HG03558 (cell line): ENCODE data around the gene CAPN2.
"Not testable (repeated sequence)": the region's sequence is repeated elsewhere in the genome, so short reads cannot be mapped to it uniquely, and the experiment has no call there.

ENCODE experiments used
- ATAC-seq: cut with Tn5 transposase; IDR thresholded peaks from one replicate; pipeline ENCODE4 v1.9.1; 2021; ENCODE audit warnings: moderate number of reproducible peaks; ENCODE audit not compliant: unreplicated experiment; ENCODE audit errors: extremely low read depth

The CAPN2 gene

DNA sequence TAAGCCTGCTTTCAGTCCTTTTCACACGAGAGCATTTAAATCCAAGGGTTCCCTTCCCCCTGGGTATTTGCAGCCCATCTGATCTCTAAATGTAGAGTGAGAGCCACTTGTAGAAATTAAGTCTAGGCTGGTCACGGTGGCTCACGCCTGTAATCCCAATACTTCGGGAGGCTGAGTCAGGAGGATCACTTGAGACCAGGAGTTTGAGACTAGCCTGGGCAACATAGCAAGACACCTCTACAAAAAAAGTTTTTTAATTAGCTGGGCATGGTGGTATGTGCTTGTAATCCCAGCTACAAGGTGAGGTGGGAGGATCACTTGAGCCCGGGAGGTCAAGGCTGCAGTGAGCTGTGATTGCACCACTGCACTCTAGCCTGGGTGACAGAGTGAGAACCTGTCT is 24.3 kb downstream of the CAPN2 start:
- ATAC-seq: not testable (repeated sequence)

DNA sequence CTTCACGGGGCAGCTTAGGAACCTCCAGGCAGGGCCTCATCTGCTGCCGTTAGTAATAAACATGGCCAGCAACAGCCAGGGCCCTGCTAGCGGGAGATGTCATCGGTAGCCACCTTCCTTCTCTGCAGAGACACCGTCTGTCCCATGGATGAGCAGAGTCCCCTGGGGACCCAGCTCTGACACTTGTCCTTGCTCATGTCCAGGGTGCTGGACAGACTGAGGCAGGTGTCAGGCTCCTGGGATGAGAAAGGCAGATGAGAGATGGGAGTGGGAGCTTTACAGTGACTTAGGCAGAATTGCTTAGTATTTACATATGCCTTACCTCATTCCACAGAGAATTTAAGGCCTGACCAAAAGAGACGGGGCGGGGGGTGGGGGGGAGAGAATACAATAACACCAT is 25.0 kb downstream of the CAPN2 start:
- no peak for ATAC-seq

DNA sequence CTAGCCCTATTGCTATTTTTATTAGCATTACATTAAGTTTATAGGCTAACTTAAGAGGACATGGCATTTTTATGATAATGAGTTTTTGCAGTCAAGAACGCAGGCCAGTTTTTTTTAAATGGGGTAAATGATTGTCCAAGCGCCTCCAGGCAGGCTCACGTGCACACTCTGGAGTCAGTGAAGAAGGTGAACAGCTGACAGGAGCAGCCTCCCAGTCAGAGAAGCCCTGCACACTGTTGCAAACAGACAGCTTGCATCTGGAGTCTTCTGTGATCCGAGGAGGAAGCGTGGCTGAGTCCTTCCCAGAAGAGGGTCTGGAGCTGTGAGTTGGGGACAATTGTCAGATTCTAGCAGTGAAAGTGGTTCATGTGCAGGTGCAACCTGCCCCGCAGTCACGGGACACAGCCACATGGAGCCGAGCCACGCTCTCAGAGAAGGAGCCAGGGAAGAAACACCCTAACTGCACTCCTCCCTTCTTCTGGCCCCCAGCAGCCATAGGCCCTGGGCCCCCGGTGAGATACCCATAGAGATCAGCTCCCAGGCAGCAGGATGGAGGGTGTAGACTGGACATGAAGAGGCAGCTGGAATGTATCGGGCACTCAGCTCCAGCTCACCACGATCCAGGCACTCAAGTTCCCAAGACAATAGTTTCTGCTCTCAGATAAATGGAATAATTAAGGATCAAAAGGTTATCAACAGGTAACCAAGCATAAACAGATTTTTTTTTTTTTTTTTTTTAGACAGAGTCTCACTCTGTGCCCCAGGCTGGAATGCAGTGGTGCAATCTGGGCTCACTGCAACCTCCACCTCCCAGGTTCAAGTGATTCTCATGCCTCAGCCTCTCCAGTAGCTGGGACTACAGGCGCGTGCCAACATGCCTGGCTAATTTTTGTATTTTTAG is 26.4 kb downstream of the CAPN2 start:
- ATAC-seq: no peak

DNA sequence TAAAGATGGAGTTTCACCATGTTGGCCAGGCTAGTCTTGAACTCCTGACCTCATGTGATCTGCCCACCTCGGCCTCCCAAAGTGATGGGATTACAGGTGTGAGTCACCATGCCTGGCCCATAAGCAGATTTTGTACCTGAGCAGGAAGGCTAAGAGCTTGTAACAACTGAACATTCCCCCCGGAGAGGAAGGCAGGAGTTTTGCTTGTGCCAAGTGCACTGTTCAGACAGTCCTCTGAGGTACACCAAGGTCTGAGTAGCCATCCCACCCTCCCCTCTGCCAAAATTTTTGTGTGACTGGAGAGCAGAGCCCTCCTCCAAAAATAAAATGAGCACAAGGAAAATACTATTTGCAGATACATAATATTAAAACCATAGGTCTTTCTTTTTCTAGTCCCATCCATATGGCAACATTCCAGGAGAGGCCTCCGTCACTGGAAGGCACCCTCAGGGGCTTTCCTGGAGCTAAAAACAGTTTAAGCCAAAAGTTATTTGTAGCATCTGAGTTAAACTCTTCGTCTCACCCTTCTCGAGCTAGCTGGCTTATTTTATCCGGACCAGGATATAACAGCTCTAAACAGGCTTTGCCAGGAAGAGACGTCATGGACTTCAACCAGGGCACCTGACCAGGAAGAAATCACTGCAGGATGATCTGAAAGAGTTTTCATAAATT is 27.2 kb downstream of the CAPN2 start:
- no peak for ATAC-seq

DNA sequence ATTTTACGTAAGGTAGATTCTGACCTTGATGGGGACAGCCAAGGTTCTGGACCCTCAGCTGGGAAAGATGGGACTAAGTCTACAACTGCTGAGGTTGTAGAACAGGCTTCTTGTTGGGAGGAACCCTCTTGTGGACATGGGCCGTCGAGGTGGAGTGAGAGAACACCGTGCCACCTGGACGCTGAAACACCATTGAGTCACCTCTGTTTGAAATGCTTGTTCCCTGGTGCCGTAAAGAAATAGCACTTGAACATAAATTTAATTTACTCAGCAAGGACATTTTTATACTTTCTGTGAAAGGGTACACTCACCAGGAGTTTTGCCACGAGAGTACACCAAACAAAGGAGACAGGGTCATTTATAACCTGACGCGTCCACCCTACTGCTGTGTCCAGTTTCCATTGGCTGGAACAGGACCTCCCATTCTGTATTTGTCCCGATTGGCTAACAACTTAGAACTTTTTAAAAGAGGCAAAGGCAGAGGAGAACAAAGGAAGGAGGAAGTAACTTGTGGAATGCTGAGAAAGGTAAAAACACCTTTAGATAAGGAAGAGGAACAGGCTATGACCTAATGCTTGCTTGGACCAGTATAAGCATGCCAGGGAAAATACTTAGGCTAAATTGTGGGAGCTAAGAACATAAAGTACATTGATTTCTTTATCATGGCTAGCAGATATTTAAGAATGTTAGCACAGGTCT is 27.8 kb downstream of the CAPN2 start:
- ATAC-seq: not testable (repeated sequence)

DNA sequence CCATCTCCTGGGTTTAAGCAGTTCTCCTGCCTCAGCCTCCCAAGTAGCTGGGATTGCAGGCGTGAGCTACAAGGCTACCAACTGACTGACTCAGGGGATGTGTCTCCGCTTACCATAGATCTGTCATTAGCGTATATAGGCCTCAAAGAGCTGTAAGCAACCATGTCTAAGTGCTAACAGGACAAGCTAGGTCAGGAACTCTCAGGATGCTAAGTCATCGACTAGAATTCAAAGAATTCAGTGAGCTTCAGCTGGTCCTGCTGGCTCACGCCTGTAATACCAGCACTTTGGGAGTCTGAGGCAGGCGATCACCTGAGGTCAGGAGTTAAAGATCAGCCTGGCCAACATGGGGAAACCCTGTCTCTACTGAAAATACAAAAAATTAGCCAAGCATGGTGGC is 29.5 kb downstream of the CAPN2 start:
- ATAC-seq: no peak

DNA sequence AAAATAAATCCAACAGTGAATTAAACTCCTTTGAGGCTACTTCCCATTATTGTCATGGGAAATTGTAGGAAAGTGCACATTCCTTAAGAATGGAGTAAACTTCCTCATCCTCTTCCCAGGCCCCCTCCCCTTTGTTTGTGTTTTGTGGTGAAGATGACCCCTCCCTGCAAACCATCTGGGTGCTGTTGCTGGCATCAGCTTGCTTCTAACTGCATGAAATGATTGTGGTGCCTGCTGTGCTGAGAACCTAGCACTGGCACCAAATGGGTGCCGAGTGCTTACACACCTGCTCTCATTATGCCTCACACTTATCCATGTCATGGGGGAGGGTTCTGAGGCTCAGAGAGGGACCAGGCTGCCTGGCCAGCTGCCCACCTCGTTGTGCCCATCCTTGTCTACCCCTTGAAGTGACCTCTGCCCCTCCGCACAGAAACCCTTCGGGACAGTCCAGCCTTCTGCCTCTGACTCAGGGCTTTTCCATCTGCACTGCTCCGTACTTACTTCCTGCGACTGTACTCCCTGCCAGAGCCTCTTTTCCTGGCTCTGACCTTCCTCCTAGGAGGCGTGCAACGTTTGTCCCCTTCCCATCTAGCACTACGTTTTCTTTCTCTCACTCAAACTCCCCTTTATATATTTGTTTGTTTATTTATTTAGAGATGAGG is 30.6 kb downstream of the CAPN2 start:
- ATAC-seq: no peak

DNA sequence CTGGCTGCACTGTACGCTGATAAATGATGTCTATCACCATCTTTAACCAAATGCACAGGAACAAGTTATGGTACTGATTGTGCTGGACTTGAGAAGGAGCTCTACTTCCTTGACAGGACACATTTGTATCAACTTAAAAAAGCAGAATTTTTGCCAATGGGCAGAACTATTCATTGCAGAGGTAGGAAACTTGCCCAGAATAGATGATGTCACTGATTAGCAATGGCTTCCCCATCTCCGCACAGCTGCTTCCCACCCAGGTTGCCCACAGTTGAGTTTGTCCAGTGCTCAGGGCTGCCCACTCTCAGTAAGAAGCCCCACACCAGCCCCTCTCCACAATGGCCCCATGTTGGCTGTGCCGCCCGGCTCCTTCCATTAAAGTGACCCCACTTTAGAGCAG is 33.4 kb downstream of the CAPN2 start:
- ATAC-seq: no peak

DNA sequence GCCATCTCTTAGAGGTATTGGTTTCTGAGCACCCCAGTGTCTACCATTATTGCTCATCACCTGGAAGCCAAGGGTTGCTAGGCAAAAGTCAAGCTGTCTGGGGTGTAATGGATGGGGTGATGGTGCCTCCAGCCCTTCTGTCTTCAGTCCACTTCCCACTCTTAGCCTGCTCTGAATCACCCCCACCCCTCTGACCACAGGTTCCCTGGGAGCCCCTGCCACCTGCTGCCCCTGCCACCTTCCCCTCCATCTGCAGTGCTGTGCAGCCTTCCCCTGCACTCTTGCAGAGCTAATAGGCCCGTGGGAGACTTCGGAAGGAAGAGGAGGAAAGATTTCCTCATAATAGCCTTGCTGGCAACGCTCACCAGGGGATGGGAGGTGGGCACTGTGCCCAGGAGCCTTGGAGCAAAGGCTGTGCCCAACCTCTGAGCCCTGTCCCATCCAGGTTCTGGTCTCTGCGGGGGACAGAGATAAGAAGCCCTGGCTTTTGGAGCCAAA is 35.5 kb downstream of the CAPN2 start:
- no peak for ATAC-seq

DNA sequence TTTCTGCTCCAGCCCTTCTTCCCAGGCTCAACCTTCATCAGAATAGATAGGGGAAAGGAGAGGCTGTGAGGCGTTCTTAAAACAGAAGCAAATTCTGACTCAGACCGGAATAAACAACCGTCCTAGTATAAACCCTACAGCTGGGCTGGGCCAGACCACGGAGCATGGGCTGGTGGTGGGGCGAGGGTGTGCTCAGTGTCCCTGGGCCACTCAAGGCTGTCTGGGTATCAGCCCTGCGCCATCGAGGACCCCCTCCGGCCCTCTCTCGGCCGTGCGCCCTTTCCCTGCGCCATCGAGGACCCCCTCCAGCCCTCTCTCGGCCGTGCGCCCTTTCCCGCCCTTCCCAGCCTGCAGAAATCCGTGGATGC is 36.0 kb downstream of the CAPN2 start:
- no peak for ATAC-seq

DNA sequence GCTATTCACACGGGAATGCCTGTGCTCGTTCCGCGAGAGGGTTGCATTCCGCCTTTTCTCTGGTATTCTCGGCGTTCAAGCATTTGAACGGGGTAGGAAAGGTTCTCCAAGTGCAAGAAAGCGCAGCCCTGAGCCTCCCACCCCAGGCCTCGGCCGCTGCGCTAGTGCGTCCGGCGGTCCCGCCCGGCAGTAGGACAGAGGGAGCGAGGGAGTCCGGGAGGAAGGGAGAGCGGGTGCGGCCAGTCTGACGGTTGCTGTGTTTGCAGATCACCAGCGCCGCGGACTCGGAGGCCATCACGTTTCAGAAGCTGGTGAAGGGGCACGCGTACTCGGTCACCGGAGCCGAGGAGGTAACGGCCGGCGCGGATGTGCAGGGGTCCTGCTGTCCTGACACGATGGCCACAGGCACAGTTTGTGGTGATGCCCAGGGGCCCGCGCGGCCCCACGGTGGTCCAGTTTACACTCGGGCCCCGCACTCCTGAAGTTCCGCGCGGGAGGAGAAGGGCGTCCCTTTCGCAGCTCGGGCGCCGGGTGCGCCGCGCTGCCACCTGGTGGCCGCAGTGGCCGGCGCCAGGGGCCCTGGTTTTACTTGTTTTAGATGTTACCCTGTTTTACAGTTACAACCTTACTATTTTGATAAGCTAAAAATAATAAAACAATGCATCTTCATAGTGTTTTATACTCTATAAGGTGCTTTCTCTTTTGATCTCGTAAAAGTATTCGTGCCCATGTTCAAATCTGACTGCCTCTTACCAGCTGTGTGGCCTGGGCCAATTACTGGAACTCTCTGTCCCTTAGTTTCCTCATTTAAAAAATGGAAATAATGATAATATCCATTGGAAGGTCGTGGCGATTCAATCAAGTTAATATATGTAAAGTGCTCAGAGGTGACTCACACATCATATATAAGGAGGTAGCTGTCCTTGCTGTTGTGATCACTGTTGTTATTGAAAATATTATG is 36.7 kb downstream of the CAPN2 start:
- ATAC-seq: no peak

DNA sequence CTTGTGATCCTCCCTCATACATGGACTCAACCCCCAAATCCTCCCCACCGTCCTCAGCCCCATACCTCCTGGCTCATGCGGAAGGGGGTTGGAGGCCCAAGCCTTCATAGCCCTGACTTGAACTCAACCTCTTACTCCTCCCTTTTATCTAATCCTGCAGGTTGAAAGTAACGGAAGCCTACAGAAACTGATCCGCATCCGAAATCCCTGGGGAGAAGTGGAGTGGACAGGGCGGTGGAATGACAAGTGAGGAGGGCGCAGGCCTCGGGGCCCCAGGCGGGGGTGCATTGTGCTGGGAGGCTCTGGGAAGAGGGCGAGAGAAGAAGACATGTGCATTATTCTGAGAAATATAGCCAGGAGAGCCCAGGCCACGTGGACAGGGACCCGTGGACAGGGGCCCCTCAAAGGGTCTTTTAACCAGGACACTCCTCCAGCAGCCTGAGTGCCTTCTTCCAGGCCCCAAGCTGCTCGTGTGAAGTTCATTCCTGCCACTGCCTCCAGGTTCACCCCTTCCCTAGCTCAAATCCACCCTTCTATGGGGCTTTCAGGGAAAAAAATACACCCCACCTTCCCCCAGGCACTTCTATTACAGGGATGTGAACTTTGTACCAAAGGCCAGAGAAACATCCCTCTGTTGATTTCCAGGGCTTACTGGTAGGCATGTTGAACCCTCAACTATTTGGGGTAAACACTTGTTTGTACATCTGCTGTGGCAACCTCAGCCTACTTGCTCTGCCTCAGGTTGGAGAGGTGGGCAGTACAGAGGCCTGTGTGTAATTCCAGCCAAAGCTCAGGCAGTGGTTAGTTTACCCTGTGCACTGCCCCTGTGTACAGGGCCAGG is 38.6 kb downstream of the CAPN2 start:
- ATAC-seq: no peak

DNA sequence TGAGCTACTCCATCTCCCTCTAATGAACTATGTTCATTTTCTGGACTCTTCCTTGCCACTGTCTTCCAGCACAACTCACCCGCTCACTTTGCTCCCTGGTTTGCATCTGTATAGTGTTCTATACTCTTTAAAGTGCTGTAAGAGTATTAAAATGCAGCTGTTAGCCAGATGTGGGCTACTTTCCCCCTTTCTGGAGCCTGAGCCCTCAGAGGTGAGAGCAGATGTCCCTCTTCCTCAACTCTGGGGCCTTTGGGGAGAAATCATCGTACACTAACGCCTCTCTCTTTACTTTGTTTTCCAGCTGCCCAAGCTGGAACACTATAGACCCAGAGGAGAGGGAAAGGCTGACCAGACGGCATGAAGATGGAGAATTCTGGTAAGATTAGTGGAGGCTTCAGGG is 39.4 kb downstream of the CAPN2 start:
- ATAC-seq: no peak

DNA sequence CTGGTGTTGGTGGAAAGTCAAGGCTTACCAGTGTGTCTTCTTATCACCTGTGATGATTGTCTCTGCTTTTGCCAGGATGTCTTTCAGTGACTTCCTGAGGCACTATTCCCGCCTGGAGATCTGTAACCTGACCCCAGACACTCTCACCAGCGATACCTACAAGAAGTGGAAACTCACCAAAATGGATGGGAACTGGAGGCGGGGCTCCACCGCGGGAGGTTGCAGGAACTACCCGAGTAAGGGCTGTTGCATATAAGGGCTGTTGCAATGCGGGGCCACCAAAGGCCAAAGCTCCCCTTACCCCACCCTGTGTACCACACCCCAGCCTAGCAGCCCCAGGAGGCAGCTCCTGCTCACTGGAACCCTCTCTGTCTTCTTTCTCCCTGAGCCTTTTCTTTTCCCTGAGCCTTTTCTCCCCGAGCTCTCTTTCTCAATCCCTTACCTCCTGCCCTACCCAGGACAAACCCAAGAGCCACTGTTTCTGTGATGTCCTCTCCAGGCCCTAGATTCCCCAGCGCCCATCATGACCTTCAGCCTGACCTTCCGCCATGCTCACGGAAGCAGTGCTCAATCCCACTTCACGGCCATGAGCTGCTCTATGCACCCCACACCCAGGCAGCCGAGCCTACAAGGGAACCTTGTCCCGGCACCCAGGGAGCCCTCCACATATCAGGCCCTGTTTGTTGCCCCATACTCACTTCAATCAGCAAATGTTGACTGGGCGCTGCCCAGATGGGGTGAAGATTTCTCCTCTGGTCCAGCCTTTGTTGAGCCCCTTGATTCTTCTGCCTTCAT is 40.6 kb downstream of the CAPN2 start:
- no peak for ATAC-seq

DNA sequence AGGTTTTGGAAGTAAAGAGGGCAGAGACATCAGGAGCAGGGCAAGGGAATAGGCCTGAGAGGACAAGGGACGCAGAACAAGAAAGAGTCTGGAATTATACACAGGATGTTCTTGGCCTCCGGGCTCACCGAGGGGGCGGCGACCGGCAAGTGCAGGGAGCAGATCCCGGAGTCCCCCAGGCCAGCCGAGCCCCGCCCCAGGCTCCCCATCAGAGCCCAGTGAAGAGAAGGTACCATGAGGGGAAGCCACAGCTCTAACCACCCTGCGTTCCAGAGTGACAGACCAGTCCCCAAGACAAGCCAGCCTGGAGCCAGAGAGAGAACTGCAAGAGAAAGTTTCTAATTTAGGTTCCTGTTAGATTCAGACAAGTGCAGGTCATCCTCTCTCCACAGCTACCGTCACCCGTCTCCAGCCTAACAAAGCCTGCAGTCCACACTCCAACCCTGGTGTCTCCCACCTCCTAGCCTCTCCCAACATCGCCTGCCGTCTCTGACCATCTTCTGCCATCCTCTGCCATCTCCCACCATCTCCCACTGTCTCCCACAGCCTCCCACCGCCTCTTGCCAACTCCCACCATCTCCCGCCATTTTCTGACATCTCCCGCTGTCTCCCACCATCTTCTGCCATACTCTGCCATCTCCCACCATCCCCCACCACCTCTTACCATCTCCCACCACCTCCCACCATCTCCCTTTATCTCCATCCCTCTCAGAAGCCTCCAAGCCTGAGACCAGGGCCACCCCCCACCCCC is 42.5 kb downstream of the CAPN2 start:
- ATAC-seq: no peak

DNA sequence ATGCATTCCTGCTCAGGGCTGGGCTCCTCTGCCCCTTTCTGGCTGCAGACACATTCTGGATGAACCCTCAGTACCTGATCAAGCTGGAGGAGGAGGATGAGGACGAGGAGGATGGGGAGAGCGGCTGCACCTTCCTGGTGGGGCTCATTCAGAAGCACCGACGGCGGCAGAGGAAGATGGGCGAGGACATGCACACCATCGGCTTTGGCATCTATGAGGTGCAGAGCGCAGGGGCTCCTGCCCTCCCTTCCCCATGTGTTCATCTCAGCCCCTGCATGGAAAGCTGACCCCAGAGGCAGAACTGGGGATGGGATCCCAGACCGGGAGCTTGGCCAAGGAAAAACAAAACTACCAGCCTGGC is 43.1 kb downstream of the CAPN2 start:
- no peak for ATAC-seq
